Activated T-helper 1 cell treated with anti-CD3 and anti-CD28 coated beads, Interleukin-12 subunit alpha, Interleukin-12 subunit beta, Interleukin-2, Interleukin-4 antibody, amounts not matched to agents 30 ng/mL and 10 ng/mL and 1 ng/mL, durations not matched to agents 14 hours and 24 hours and 36 hours (primary cell): ENCODE measurements around the gene FAF2. TPM values are rescaled to one million over a fixed set of nuclear protein-coding genes. Genes with fewer than 3 reads are reported as not detected.
"Not testable (repeated sequence)": the region's sequence is repeated elsewhere in the genome, so short reads cannot be mapped to it uniquely, and the experiment has no call there.

Experiments
- DNase-seq: peaks from one replicate; pipeline ENCODE4 v3.0.0; 2021; ENCODE audit warnings: low spot score
- H3K27ac Mint-ChIP-seq: one replicate; pipeline ENCODE4 v1.8.0; 2021; ENCODE audit warnings: mild to moderate bottlenecking, mixed read lengths
- H3K27me3 Mint-ChIP-seq: one replicate; pipeline ENCODE4 v1.8.0; 2022; ENCODE audit warnings: mild to moderate bottlenecking, moderate library complexity, mixed read lengths; ENCODE audit not compliant: insufficient read depth
- H3K36me3 Mint-ChIP-seq: one replicate; pipeline ENCODE4 v1.8.0; 2021; ENCODE audit warnings: low read depth, mixed read lengths
- H3K4me1 Mint-ChIP-seq: one replicate; pipeline ENCODE4 v1.8.0; 2021; ENCODE audit warnings: low read depth, mixed read lengths
- H3K4me3 Mint-ChIP-seq: one replicate; pipeline ENCODE4 v1.8.0; 2021; ENCODE audit warnings: mild to moderate bottlenecking, moderate library complexity, mixed read lengths
- H3K9me3 Mint-ChIP-seq: one replicate; pipeline ENCODE4 v1.8.0; 2021; ENCODE audit warnings: mixed read lengths
- intact Hi-C: fragments of 100-400 bp; cut with micrococcal nuclease; formaldehyde crosslinking; loops from one replicate; pipeline ENCODE4 v1.15.1; 2024
- total RNA-seq: library from RNA; stranded (reverse); gene quantifications from 2 replicates; pipeline ENCODE4 v1.2.3, GENCODE V29; 2022

Gene FAF2
- total RNA-seq, 1 donor from 2014 or later: 46.0 TPM

GRCh38 chr5:176541338-176542134, 93.4 kb downstream of the FAF2 start:
- Mint-ChIP-seq H3K9me3 (no peaks in the 10 kb centered on the region), H3K27ac (peak overlapping the region; percentile 94), H3K4me1 (peaks cover 55% of the 10 kb centered on the region), H3K4me3 (peak overlapping the region; percentile 84), H3K27me3 (no peaks in the 10 kb centered on the region), H3K36me3 (no peaks in the 10 kb centered on the region)
- DNase-seq: peak; percentile 74
- intact Hi-C loops: loop anchor here (1.0 to 5.0 kb wide), 4 partner anchors 33 to 1024 kb away; partner anchors contain the start of genes CLTB and FGFR4

DNA sequence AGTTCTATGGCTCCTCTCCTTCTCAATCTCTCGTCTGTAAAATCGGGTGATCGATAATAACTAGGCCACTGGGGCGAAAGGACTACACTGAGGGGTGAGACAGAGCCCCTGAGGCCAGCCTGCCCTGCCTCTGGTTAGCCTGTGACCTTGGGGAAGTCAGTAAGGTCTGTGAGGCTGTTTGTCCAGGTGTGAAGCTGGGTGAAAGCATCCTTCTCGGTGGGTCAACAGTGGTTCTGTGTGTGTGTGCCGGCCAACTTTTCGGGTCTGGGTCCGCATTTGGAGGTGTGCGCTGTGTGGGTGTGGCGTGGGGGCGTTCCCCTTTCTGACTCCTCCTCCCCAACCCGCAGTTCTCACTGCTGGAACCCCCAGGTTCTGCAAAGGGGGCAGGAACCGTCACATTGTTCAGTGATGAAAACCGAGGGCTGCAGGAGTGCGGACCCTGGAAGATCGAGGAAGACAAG, 94.0 kb downstream of the FAF2 start:
- no peaks in the 10 kb centered on the region for H3K9me3 Mint-ChIP-seq
- intact Hi-C loops: loop anchor here (1.0 to 5.0 kb wide), 4 partner anchors 33 to 1025 kb away; partner anchors contain the start of genes CLTB and FGFR4
- H3K27me3 Mint-ChIP-seq: no peaks in the 10 kb centered on the region
- peaks cover 55% of the 10 kb centered on the region for H3K4me1 Mint-ChIP-seq
- H3K36me3 Mint-ChIP-seq: no peaks in the 10 kb centered on the region
- H3K4me3 Mint-ChIP-seq: peak overlapping the region; percentile 84
- peak overlapping the region; percentile 94 for H3K27ac Mint-ChIP-seq
- peak; percentile 70 for DNase-seq

DNA sequence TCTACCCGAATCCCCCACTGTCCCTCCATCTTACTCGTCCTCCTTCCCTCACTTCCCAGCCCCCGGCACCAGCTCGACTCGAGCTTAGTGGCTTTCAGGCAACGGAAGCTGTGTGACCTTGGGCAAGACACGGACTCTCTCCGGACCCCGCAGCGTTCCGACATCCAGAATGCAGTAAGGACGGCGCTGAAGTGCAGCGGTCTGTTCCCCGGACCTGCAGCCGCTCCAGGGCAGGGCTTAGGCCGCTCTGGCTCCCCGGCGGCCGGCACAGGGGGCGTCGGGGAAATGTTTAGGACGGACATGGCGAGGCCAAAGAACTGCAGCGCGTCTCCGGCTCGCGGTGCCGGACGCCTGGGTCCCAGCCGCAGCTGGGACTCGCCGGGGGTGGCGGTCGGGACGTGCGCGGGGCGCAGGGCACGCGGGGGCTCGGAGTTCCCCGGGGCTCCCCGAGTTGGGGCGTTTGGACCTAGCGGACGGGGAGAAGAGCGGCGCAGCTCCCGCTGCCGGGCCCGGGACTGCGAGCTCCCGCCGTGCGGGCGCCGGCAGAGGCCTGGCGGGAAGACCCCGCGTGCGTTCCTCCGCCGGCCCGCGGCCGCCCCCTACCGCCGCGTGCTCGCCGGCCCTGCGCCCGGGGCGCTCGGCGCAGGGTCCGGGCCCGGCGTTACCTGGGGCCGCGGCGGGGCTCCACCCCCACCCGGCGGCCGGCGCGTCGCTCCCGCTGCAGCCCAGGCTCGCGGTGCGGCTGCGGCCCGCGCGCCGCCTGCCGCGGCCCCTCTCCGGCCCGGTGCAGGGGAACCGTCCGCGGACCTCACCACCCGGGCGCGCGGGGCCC, 94.6 kb downstream of the FAF2 start:
- Mint-ChIP-seq H3K27ac (peak overlapping the region; percentile 94), H3K27me3 (no peaks in the 10 kb centered on the region), H3K4me3 (peak overlapping the region; percentile 84), H3K36me3 (no peaks in the 10 kb centered on the region), H3K4me1 (peaks cover 57% of the 10 kb centered on the region), H3K9me3 (no peaks in the 10 kb centered on the region)
- intact Hi-C loops: loop anchor here (1.0 to 5.0 kb wide), 7 partner anchors 8 to 1026 kb away; partner anchors contain the start of genes CLTB, FGFR4 and TSPAN17
- DNase-seq: peak; percentile 20

DNA sequence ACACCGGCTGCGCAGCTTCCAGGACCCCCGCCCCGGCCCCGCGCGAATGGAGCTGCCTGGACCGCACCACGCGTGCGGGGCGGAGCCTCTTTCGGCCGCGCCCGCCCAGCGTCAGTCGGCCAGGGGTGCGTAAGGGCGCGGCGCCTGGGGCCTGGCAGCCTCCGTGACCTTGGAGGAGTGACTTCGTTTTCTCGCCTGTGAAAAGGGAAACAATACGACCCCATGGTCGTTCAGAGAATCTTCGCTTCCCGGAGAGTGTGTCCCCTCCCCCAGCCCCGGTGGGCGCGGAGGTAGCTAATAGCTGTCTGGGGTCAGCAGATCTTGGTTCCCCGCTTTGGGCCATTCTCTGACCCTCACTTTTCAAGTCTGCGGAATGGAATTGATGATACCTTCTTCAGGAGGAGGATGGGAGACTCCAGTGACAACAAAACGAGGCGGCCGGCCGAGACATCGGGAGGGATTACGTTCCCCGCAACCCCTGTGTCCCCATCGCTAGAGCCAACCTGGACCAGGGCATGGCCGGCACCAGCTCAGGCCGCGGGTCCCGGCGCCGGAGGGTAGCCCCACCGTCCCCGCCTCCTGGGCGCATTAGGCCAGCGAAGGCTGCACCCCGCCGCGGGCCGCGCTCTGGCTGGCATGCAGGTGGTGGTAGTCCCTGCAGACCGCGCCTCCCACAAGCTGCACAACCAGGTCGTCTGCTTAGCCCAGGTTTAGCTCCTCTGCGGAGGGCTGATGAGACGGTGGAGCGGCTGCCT, 95.4 kb downstream of the FAF2 start:
- Mint-ChIP-seq H3K4me1 (peaks cover 51% of the 10 kb centered on the region), H3K27ac (peak overlapping the region; percentile 95), H3K27me3 (no peaks in the 10 kb centered on the region), H3K4me3 (peak overlapping the region; percentile 95), H3K9me3 (no peaks in the 10 kb centered on the region), H3K36me3 (no peaks in the 10 kb centered on the region)
- intact Hi-C loops: loop anchor here (1.0 to 5.0 kb wide), 6 partner anchors 8 to 1026 kb away; partner anchors contain the start of genes FGFR4 and TSPAN17
- peak; percentile 74 for DNase-seq

GRCh38 chr5:176545388-176545736, 97.2 kb downstream of the FAF2 start:
- Mint-ChIP-seq H3K27ac (no peak overlapping the region), H3K27me3 (no peaks in the 10 kb centered on the region), H3K4me3 (peak overlapping the region; percentile 95)

DNA sequence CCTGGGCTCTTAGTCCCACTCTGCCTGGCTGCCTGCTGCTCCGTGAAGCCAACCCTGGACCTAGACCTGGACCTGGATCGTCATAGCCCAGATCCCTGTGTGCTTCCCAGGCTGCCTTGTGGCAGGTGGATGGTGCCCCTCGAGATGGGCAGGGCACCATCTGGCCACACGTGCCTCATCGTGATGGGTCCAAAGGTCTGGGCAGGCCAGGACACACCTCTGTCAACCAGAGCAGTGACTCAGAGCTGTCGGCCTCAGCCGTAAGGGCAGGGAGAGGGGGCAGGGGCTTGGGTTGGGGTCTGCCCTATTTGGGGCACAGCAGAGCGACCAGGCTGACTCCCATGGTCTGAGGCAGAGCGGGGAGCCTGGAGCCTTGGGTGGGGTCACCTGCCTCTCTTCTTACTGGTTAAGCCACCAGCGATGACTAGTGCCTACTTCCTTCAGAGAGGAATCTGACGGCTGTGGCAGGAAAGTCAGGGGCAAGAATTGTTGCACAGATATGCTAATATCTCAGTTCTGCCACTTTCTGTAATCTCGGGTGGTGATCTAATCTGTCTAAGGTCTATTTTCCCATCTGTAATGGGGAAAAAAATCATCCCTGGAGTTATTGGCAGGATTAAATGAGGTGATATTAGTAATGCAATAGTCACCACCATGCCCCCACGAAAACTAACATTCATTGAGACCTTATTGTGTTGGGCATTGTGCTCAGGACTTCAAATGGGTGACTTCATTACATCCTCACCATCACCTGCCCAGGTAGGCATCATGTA, 97.7 kb downstream of the FAF2 start:
- Mint-ChIP-seq H3K9me3 (no peaks in the 10 kb centered on the region), H3K27ac (no peak overlapping the region), H3K27me3 (no peaks in the 10 kb centered on the region), H3K4me3 (no peak overlapping the region), H3K36me3 (no peaks in the 10 kb centered on the region), H3K4me1 (peaks cover 32% of the 10 kb centered on the region)
- DNase-seq: no peak
- intact Hi-C loops: no loop called here

More at GRCh38 chr5:176545388-176545736, 97.2 kb downstream of the FAF2 start:
- intact Hi-C loops: no loop called here
- no peaks in the 10 kb centered on the region for H3K9me3 Mint-ChIP-seq
- no peak for DNase-seq
- H3K4me1 Mint-ChIP-seq: peaks cover 38% of the 10 kb centered on the region
- no peaks in the 10 kb centered on the region for H3K36me3 Mint-ChIP-seq

- Mint-ChIP-seq H3K4me1 (peaks cover 16% of the 10 kb centered on the region), H3K4me3 (no peak overlapping the region), H3K9me3 (no peaks in the 10 kb centered on the region), H3K36me3 (no peaks in the 10 kb centered on the region), H3K27ac (peak overlapping the region; percentile 53), H3K27me3 (no peaks in the 10 kb centered on the region)
- intact Hi-C loops: no loop called here
- no peak for DNase-seq
Measured at GRCh38 chr5:176547802-176548201, 99.6 kb downstream of the FAF2 start.

- H3K4me1 Mint-ChIP-seq: peaks cover 28% of the 10 kb centered on the region
- intact Hi-C loops: no loop called here
- no peaks in the 10 kb centered on the region for H3K36me3 Mint-ChIP-seq
- no peak for DNase-seq
- H3K27me3 Mint-ChIP-seq: peaks cover 3% of the 10 kb centered on the region
- H3K27ac Mint-ChIP-seq: no peak within 1 kb of the TSS
- no peaks in the 10 kb centered on the region for H3K9me3 Mint-ChIP-seq
- H3K4me3 Mint-ChIP-seq: no peak within 1 kb of the TSS
Measured at GRCh38 chr5:176548967-176549444, 100.8 kb downstream of the FAF2 start, which contains the start of gene CDHR2. CDHR2 (plus strand) TSS chr5:176549342; CDS start chr5:176565353, 16,011 bp downstream.

DNA sequence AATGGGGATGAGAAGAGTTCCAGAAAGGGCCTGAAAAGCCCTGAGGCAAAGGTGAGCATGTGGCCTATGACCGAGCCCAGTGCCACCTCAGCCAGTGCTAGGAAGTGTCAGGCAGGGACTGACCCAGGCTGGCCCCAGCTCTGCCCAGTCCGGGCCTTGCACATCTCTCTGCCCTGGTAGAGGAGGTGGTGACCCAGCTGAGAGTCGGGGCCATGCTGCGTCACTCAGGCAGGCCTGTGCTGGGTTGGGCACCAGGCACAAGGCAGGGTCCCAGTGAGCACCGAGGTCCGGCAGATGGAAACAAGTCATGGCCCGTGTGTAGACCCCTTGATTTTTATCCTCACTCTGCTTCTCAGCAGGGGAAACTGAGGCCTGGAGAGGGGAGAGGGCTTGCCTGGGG, 101.7 kb downstream of the FAF2 start:
- peaks cover 3% of the 10 kb centered on the region for H3K27me3 Mint-ChIP-seq
- H3K36me3 Mint-ChIP-seq: no peaks in the 10 kb centered on the region
- peaks cover 26% of the 10 kb centered on the region for H3K4me1 Mint-ChIP-seq
- intact Hi-C loops: no loop called here
- no peak for DNase-seq
- H3K27ac Mint-ChIP-seq: no peak overlapping the region
- no peak overlapping the region for H3K4me3 Mint-ChIP-seq
- no peaks in the 10 kb centered on the region for H3K9me3 Mint-ChIP-seq

- Mint-ChIP-seq H3K36me3 (no peaks in the 10 kb centered on the region), H3K27ac (no peak overlapping the region), H3K27me3 (peaks cover 3% of the 10 kb centered on the region), H3K4me1 (peaks cover 29% of the 10 kb centered on the region), H3K4me3 (no peak overlapping the region), H3K9me3 (no peaks in the 10 kb centered on the region)
- DNase-seq: no peak
- intact Hi-C loops: no loop called here
Measured at GRCh38 chr5:176550275-176550831, 102.2 kb downstream of the FAF2 start.

GRCh38 chr5:176550937-176551336, 102.8 kb downstream of the FAF2 start:
- H3K4me1 Mint-ChIP-seq: peaks cover 34% of the 10 kb centered on the region
- H3K4me3 Mint-ChIP-seq, H3K36me3 Mint-ChIP-seq, H3K9me3 Mint-ChIP-seq, H3K27me3 Mint-ChIP-seq, H3K27ac Mint-ChIP-seq, intact Hi-C loops, DNase-seq: not testable (repeated sequence)
